T-helper 2 cell treated with Interferon-gamma antibody and Interleukin-4, amounts not matched to agents 5 μg/mL and 100 μg/mL, for 36 hours (primary cell): ENCODE results near the gene LAMC1.
"Not testable (repeated sequence)": the region's sequence is repeated elsewhere in the genome, so short reads cannot be mapped to it uniquely, and the experiment has no call there.

Experiments used
- DNase-seq: peaks from one replicate; pipeline ENCODE4 v3.0.0; 2021; ENCODE audit warnings: low spot score
- H3K27ac Mint-ChIP-seq: one replicate; pipeline ENCODE4 v1.8.0; 2021; ENCODE audit warnings: mild to moderate bottlenecking, mixed read lengths
- H3K27me3 Mint-ChIP-seq: one replicate; pipeline ENCODE4 v1.8.0; 2021; ENCODE audit warnings: low read depth, mixed read lengths
- H3K36me3 Mint-ChIP-seq: one replicate; pipeline ENCODE4 v1.8.0; 2021; ENCODE audit warnings: low read depth, mixed read lengths
- H3K4me1 Mint-ChIP-seq: one replicate; pipeline ENCODE4 v1.8.0; 2021; ENCODE audit warnings: low read depth, mixed read lengths
- H3K4me3 Mint-ChIP-seq: one replicate; pipeline ENCODE4 v1.8.0; 2022; ENCODE audit warnings: mild to moderate bottlenecking, moderate library complexity, mixed read lengths
- H3K9me3 Mint-ChIP-seq: one replicate; pipeline ENCODE4 v1.8.0; 2021; ENCODE audit warnings: mixed read lengths

Gene LAMC1

GRCh38 chr1:183070923-183071618, 47.9 kb downstream of the LAMC1 start:
- Mint-ChIP-seq H3K9me3 (no peaks in the 10 kb centered on the region), H3K36me3 (no peaks in the 10 kb centered on the region), H3K27me3 (peaks cover 12% of the 10 kb centered on the region), H3K4me1 (peaks cover 2% of the 10 kb centered on the region), H3K27ac (no peak overlapping the region), H3K4me3 (no peak overlapping the region)
- DNase-seq: no peak

DNA sequence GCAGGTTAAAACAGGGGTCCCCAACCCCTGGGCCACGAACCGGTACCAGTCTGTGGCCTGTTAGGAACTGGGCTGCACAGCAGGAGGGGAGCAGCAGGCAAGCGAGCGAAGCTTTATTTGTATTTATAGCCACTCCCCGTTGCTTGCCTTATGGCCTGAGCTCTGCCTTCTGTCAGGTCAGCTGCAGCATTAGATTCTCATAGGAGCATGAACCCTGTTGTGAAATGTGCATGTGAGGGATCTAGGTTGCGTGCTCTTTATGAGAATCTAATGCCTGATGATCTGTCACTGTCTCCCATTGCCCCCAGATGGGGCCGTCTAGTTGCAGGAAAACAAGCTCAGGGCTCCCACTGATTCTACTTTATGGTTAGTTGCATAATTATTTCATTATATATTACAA, 49.4 kb downstream of the LAMC1 start:
- DNase-seq, H3K36me3 Mint-ChIP-seq, H3K4me1 Mint-ChIP-seq, H3K9me3 Mint-ChIP-seq, H3K27ac Mint-ChIP-seq, H3K4me3 Mint-ChIP-seq: not testable (repeated sequence)
- peaks cover 17% of the 10 kb centered on the region for H3K27me3 Mint-ChIP-seq

DNA sequence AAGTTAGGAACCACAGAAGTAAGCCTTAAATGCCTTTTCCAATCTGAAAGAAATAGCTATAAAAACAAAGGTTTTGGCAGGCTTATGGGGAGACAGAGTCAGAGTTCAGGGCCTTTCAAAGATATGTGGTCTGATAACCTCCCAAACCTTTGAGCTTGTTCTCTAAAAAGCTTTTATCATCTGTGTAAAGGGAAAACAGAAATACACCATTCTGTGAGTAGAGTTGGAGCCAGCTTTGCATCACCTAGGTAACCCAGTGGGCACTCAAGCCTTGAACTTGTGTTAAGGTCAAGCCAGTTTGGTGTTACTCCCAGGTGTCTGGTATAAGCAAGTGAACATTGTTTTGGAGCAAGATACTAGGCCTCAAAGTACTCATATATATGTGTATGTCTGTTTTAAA, 50.1 kb downstream of the LAMC1 start:
- no peak for DNase-seq
- Mint-ChIP-seq H3K9me3 (no peaks in the 10 kb centered on the region), H3K27me3 (peaks cover 17% of the 10 kb centered on the region), H3K4me3 (no peak overlapping the region), H3K4me1 (peaks cover 2% of the 10 kb centered on the region), H3K36me3 (no peaks in the 10 kb centered on the region), H3K27ac (no peak overlapping the region)

DNA sequence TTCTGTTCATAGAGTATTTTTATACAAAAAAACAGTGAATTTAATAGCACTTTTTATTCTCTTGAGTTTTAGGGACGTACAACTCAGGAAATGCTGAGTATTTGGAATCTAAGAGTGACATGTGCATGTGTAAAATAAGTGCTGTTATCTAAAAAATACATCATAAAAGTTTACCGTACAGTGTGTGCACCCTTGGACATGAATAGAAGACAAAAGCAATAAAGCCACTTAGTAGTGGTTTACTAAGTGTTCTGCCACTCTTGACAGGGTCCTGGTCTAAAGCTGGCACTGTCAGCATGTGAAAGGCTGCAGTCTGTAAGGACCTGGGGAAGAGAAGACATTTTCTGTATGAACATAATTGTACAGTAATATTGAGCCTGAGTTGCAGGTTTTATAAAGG, 51.0 kb downstream of the LAMC1 start:
- Mint-ChIP-seq H3K36me3 (no peaks in the 10 kb centered on the region), H3K4me3 (no peak overlapping the region), H3K27me3 (peaks cover 13% of the 10 kb centered on the region), H3K4me1 (peaks cover 2% of the 10 kb centered on the region), H3K27ac (no peak overlapping the region), H3K9me3 (no peaks in the 10 kb centered on the region)
- DNase-seq: no peak

DNA sequence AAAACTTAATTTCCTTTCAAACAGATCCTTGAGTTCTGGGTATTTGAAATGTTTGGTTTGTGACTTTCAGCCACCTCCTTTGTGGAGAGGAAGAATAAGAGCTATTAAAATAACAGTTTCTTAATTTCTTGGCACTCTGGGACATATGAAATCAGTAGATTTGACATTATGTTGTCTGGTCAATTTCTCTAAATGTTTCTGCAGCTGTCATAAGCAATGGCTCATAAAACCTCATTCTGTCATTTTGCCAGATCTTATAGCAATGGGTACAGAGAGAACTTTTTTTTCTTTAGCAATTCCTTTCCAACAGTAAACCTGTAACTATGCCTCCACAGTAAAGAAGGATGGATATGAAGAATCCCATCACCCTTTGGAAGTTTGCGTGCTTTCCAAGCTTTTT, 52.6 kb downstream of the LAMC1 start:
- Mint-ChIP-seq H3K27me3 (peaks cover 7% of the 10 kb centered on the region), H3K4me1 (peaks cover 2% of the 10 kb centered on the region), H3K9me3 (no peaks in the 10 kb centered on the region), H3K4me3 (no peak overlapping the region), H3K36me3 (no peaks in the 10 kb centered on the region), H3K27ac (no peak overlapping the region)
- no peak for DNase-seq

DNA sequence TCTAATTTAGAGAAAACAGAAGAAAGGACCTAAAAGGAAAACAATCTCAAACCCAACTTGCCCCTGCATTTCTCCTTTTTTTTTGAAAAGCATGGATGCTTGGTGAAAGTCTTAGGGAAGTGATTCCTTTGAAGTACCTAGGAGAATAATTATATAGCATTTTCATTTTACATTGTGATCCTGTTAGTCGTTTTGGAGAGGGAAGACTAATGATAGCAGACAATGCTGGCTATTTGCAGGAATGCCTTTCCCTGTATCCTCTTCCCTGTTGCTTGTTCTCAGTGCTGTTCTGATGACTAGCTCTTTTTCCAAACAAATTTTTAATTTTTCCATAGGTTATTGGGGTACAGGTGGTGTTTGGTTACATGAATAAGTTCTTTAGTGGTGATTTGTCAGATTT, 53.9 kb downstream of the LAMC1 start:
- no peaks in the 10 kb centered on the region for H3K4me1 Mint-ChIP-seq
- peaks cover 5% of the 10 kb centered on the region for H3K27me3 Mint-ChIP-seq
- no peak for DNase-seq
- H3K9me3 Mint-ChIP-seq: no peaks in the 10 kb centered on the region
- H3K4me3 Mint-ChIP-seq: no peak overlapping the region
- no peaks in the 10 kb centered on the region for H3K36me3 Mint-ChIP-seq
- no peak overlapping the region for H3K27ac Mint-ChIP-seq

GRCh38 chr1:183079712-183080388, 56.6 kb downstream of the LAMC1 start:
- no peak overlapping the region for H3K4me3 Mint-ChIP-seq
- H3K4me1 Mint-ChIP-seq: no peaks in the 10 kb centered on the region
- peaks cover 5% of the 10 kb centered on the region for H3K27me3 Mint-ChIP-seq
- H3K9me3 Mint-ChIP-seq: no peaks in the 10 kb centered on the region
- H3K36me3 Mint-ChIP-seq: no peaks in the 10 kb centered on the region
- no peak for DNase-seq
- H3K27ac Mint-ChIP-seq: no peak overlapping the region

DNA sequence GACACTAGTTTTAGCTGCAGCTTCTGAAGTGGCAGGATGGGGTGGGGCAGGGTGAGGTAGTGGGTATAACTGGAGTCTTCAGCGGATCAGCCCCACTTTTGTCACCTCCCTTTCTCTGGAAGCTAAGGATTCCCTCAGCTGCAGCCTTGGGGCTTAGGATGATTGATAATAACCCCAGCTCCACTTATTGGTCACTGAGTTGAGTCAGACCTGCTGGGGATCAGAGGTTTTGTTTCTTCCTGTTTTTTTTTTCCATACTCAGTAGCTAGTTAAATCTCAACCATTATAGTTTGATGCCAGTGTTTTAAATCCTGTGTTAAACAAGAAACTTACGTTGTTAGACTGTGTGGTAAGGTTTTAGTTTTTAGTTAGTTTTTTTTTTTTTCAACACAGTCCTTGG, 57.2 kb downstream of the LAMC1 start:
- H3K27me3 Mint-ChIP-seq: peaks cover 7% of the 10 kb centered on the region
- no peaks in the 10 kb centered on the region for H3K36me3 Mint-ChIP-seq
- no peaks in the 10 kb centered on the region for H3K4me1 Mint-ChIP-seq
- no peak overlapping the region for H3K27ac Mint-ChIP-seq
- no peak for DNase-seq
- no peak overlapping the region for H3K4me3 Mint-ChIP-seq
- no peaks in the 10 kb centered on the region for H3K9me3 Mint-ChIP-seq

GRCh38 chr1:183081402-183082120, 58.3 kb downstream of the LAMC1 start:
- peaks cover 9% of the 10 kb centered on the region for H3K27me3 Mint-ChIP-seq
- H3K4me1 Mint-ChIP-seq: no peaks in the 10 kb centered on the region
- H3K27ac Mint-ChIP-seq: no peak overlapping the region
- no peak overlapping the region for H3K4me3 Mint-ChIP-seq
- no peaks in the 10 kb centered on the region for H3K9me3 Mint-ChIP-seq
- DNase-seq: no peak
- H3K36me3 Mint-ChIP-seq: no peaks in the 10 kb centered on the region

DNA sequence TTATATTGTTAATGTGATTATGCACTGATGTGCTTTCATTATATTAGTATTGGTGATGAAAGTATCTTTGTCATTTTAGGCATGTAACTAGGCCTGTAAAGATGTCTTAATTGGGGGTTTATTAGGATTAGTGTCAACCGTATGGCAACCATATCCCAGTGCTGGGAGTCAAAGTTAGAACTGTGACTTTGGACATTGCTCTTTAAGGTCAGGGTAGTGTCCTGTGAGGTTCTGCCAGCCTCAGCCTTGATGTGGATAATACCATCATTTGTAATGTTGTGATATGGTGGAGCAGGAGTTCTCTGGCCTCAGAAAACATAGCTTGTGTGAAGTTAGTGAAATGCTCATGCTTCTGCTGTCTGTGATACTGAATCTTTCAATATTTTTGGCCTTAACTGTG, 59.4 kb downstream of the LAMC1 start:
- DNase-seq: no peak
- H3K27ac Mint-ChIP-seq: no peak overlapping the region

GRCh38 chr1:183087001-183087400, 63.8 kb downstream of the LAMC1 start:
- DNase-seq: no peak
- Mint-ChIP-seq H3K9me3 (no peaks in the 10 kb centered on the region), H3K27ac (no peak overlapping the region), H3K36me3 (no peaks in the 10 kb centered on the region), H3K27me3 (peaks cover 10% of the 10 kb centered on the region), H3K4me1 (no peaks in the 10 kb centered on the region), H3K4me3 (no peak overlapping the region)

More for the DNA sequence above, 59.4 kb downstream of the LAMC1 start:
- no peak overlapping the region for H3K4me3 Mint-ChIP-seq
- H3K4me1 Mint-ChIP-seq: no peaks in the 10 kb centered on the region
- peaks cover 10% of the 10 kb centered on the region for H3K27me3 Mint-ChIP-seq
- no peaks in the 10 kb centered on the region for H3K9me3 Mint-ChIP-seq
- no peaks in the 10 kb centered on the region for H3K36me3 Mint-ChIP-seq

- Mint-ChIP-seq H3K4me1 (no peaks in the 10 kb centered on the region), H3K9me3 (no peaks in the 10 kb centered on the region), H3K4me3 (no peak overlapping the region), H3K27me3 (peaks cover 10% of the 10 kb centered on the region), H3K27ac (no peak overlapping the region), H3K36me3 (no peaks in the 10 kb centered on the region)
- no peak for DNase-seq
Observed at GRCh38 chr1:183089025-183089639, 65.9 kb downstream of the LAMC1 start.

DNA sequence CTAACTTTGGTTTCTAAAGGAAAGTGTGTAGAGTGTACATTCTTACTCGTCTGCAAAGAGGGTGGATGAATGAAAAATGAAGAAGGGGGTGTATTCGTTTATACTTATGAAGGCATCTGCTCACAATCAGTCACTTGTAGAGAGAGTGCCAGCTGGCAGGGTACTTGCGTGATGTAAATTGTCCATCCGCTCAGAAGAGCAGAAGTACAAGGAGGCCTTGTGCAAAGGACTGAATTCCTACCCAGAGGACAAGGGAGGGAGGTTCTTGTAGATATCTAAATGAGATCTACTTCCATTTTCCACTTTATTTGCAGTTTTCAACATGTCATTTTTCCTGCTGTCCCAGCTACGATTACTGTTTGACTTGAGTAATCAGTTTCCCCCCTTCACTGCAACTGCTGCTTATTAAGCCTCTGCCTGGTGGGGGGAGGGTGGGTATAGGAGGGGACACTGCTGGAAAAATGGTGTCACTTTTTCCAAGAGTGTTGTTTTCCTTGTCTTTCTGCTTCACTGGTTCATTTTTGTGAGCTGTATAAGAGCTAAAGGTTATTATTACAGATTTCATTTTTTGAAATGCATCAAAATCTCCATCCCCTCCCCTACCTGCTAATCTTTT, 67.3 kb downstream of the LAMC1 start:
- no peak overlapping the region for H3K4me3 Mint-ChIP-seq
- peaks cover 7% of the 10 kb centered on the region for H3K27me3 Mint-ChIP-seq
- no peak overlapping the region for H3K27ac Mint-ChIP-seq
- no peaks in the 10 kb centered on the region for H3K4me1 Mint-ChIP-seq
- no peaks in the 10 kb centered on the region for H3K36me3 Mint-ChIP-seq
- H3K9me3 Mint-ChIP-seq: no peaks in the 10 kb centered on the region
- no peak for DNase-seq

GRCh38 chr1:183091181-183091580, 68.0 kb downstream of the LAMC1 start:
- H3K4me1 Mint-ChIP-seq: no peaks in the 10 kb centered on the region
- H3K27ac Mint-ChIP-seq: no peak overlapping the region
- H3K9me3 Mint-ChIP-seq: no peaks in the 10 kb centered on the region
- no peaks in the 10 kb centered on the region for H3K36me3 Mint-ChIP-seq
- DNase-seq: no peak
- peaks cover 5% of the 10 kb centered on the region for H3K27me3 Mint-ChIP-seq
- H3K4me3 Mint-ChIP-seq: no peak overlapping the region
